G401 (cell line): ENCODE data around the gene MAPK12. TPM values are rescaled to one million over a fixed set of nuclear protein-coding genes. Genes with fewer than 3 reads are reported as not detected.
"Not testable (repeated sequence)": the region's sequence is repeated elsewhere in the genome, so short reads cannot be mapped to it uniquely, and the experiment has no call there.

Source experiments
- DNase-seq: peaks from one replicate; pipeline ENCODE4 v3.0.0-alpha.2; 2015; ENCODE audit warnings: low spot score
- in situ Hi-C: cut with HindIII; loops from 2 replicates; pipeline ENCODE4 v1.10.0; 2016; ENCODE audit warnings: low sequenced_read_pairs, mixed read lengths
- total RNA-seq: library from RNA; depleted of rRNA; stranded (reverse); fragments of >200 nt; shearing (Covaris generic); gene quantifications from 2 replicates; pipeline ENCODE4 v1.2.3, GENCODE V29; 2014

Gene MAPK12
- total RNA-seq, 1 experiment from 2014 or later = 158 TPM

DNA sequence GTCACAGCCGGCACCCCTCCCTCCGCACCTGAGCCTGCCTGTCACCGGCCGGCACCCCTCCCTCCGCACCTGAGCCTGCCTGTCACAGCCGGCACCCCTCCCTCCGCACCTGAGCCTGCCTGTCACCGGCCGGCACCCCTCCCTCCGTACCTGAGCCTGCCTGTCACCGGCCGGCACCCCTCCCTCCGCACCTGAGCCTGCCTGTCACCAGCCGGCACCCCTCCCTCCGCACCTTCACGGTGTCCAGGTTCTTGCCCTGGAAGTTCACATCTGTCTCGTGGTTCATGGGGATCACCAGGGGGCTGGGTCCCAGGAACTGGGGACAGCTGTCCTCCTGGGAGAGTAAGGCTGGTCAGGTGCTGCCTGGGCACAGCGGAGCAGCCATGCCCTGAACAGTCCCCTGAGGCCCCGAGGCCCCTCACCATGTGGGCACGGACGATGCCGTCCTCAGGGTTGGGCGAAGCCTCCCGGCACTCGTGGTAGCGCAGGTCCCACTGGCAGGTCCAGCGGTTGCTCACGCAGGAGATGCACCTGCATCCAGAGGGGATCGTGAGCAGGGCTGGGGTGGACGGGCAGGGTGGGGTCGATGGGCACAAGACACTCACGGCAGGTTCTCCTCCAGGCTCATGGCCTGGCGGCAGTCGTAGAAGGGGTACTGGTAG is 24.2 kb upstream of the MAPK12 start:
- in situ Hi-C loops = loop anchor here (10.0 kb wide), 1 partner anchor 69 kb away; no protein-coding TSS in a partner anchor
- no peak for DNase-seq

- no peak for DNase-seq
- in situ Hi-C loops = loop anchor here (10.0 kb wide), 1 partner anchor 70 kb away; no protein-coding TSS in a partner anchor
Measured at GRCh38 chr22:50284479-50284878, 23.0 kb upstream of the MAPK12 start.

GRCh38 chr22:50283821-50284220 is 22.3 kb upstream of the MAPK12 start:
- in situ Hi-C loops = loop anchor here (10.0 kb wide), 1 partner anchor 71 kb away; no protein-coding TSS in a partner anchor
- no peak for DNase-seq

- in situ Hi-C loops = loop anchor here (10.0 kb wide), 1 partner anchor 72 kb away; no protein-coding TSS in a partner anchor
- DNase-seq = no peak
Measured at GRCh38 chr22:50282361-50283155, 21.1 kb upstream of the MAPK12 start.

GRCh38 chr22:50281957-50282356 is 20.5 kb upstream of the MAPK12 start:
- DNase-seq = no peak
- in situ Hi-C loops = loop anchor here (10.0 kb wide), 1 partner anchor 73 kb away; no protein-coding TSS in a partner anchor

DNA sequence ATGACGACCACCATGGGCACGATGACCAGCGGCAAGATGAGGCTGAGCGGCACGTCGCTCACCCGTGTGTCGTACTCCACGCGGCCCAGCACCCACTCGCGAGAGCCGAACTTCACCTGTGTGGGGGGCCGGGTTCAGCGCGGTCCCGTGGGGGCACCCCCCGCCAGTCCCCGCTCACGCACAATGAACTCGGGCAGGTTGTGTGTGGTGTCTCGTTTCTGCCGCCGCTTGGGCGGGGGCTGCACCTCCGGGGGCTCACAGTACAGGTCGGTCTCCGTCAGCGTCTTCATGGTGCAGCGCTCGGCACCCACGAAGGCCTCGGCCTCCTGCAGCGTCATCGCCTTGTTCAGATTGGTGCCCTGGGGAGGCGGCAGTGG is 19.9 kb upstream of the MAPK12 start:
- DNase-seq = no peak
- in situ Hi-C loops = loop anchor here (10.0 kb wide), 1 partner anchor 73 kb away; no protein-coding TSS in a partner anchor

- peak; percentile 69 for DNase-seq
- in situ Hi-C loops = loop anchor here (10.0 kb wide), 1 partner anchor 74 kb away; no protein-coding TSS in a partner anchor
Measured at GRCh38 chr22:50280708-50281383, 19.4 kb upstream of the MAPK12 start.

GRCh38 chr22:50280022-50280707 is 18.7 kb upstream of the MAPK12 start:
- in situ Hi-C loops = loop anchor here (10.0 kb wide), 1 partner anchor 75 kb away; no protein-coding TSS in a partner anchor
- DNase-seq = no peak

- in situ Hi-C loops = no loop called here
Measured at GRCh38 chr22:50278956-50279619, 17.6 kb upstream of the MAPK12 start.

GRCh38 chr22:50278461-50278860 is 17.0 kb upstream of the MAPK12 start:
- no peak for DNase-seq
- in situ Hi-C loops = no loop called here

More at GRCh38 chr22:50278956-50279619, 17.6 kb upstream of the MAPK12 start:
- no peak for DNase-seq

GRCh38 chr22:50277761-50278160 is 16.3 kb upstream of the MAPK12 start:
- DNase-seq = no peak
- in situ Hi-C loops = no loop called here

DNA sequence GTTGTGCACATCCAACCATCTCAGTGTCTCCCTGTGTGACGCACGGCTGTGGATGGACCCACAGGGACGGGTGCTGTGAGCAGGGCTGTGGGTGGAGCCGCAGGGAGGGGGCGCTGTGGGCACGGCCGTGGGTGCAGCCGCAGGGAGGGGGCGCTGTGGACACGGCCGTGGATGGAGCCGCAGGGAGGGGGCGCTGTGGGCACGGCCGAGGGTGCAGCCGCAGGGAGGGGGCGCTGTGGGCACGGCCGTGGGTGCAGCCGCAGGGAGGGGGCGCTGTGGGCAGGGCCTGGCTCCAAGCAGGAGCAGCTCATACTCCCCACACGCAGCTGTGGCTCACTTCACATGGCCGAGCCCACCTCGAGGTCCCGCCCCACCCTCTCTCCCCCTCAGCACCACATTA is 14.7 kb upstream of the MAPK12 start:
- in situ Hi-C loops = no loop called here
- DNase-seq = peak; percentile 76

DNA sequence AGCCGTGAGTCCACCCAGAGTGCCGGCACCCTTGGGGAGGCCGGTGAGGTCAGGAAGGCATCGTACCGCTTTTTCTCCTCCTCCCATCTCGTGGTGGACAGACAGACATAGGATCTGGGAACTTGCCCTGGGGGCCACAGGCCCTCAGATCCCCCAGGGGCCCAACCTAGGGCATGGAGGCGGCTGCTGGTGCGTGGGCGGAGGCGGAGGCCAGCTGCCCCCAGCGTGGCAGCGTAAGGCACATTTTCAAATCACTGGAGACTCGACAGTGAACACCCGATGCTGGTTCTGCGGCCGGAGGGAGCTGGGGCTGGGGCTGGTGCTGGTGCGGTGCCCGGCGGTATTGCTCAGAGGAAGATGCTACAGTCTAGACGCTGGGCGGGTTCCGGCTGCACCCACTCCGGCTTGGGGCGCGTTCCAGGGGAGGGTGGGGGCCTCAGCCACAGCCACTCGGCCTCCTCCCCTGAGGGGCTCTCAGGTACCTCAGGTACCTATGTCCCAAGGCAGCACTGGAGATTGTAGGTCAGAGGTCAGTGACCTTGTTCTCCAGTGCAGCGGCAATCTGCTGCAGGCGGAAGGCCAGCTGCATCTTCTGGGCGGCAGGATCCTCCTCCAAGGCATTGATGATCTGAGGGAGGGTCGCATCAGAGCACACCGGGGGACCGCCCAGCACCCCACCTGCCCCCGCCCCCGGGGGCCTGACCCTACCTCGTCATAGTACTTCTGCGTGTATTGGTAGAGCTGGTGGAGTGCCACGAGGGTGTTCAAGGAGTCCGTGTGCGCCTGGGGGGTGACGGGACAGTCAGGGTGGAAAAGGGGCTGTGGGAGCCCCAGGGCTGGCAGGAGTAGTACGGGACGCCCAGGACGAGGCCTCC is 13.9 kb upstream of the MAPK12 start:
- no peak for DNase-seq
- in situ Hi-C loops = no loop called here

DNA sequence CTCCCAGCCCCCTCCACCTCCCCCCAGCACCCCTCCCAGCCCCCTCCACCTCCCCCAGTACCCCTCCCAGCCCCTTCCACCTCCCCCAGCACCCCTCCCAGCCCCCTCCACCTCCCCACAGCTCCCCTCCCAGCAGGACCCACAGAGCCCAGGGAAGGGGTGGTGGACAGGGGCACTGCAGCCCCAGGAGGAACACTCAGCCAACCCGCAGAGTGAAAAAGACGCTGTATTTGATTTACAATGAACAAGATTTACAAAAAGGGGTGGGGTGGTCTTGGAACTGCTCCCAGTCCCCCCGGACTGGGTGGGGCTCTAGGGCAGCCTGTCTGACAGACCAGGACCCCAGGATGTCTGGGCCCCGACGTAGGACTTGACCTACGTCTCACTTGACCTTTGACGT is 13.3 kb upstream of the MAPK12 start:
- DNase-seq = no peak
- in situ Hi-C loops = no loop called here

DNA sequence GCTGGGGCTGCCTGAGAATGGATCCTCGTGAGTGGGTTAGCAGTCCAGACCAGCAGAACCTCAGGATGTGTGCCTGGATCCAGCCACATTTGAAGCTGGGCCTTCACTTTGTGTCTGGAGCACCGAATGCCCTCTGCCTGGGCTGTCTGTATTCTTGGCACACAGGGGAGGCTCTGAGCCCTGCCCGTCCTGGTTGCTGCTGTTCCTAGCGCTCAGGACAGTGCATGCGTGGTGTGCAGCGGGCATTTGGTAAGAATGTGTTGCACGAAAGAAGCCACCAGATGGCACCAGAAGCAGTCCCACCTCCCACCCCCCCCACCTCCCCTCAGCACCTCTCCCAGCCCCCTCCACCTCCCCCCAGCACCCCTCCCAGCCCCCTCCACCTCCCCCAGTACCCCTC is 12.8 kb upstream of the MAPK12 start:
- in situ Hi-C loops = no loop called here
- peak; percentile 94 for DNase-seq

- in situ Hi-C loops, DNase-seq: not testable (repeated sequence)
Measured at GRCh38 chr22:50273781-50274180, 12.3 kb upstream of the MAPK12 start.

DNA sequence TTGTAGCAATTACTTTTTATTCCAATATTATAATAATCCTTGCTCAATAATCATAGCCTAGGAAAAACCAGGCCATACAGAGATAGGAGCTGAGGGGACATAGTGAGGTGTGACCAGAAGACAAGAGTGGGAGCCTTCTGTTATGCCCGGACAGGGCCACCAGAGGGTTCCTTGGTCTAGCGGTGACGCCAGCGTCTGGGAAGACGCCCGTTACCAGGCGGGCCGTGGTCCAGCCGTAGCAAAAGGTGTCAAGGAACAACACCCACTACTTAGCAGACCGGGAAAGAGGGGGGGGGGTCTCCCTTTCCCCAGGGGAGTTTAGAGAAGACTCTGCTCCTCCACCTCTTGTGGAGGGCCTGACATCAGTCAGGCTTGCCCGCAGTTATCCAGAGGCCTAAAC is 11.9 kb upstream of the MAPK12 start:
- in situ Hi-C loops, DNase-seq: not testable (repeated sequence)
